ENCODE measurements around the gene WNK2. TPM values are rescaled to one million over a fixed set of nuclear protein-coding genes. Genes with fewer than 3 reads are reported as not detected.

The WNK2 gene
- total RNA-seq, 1 experiment from 2014 or later, result 69.4 TPM

DNA sequence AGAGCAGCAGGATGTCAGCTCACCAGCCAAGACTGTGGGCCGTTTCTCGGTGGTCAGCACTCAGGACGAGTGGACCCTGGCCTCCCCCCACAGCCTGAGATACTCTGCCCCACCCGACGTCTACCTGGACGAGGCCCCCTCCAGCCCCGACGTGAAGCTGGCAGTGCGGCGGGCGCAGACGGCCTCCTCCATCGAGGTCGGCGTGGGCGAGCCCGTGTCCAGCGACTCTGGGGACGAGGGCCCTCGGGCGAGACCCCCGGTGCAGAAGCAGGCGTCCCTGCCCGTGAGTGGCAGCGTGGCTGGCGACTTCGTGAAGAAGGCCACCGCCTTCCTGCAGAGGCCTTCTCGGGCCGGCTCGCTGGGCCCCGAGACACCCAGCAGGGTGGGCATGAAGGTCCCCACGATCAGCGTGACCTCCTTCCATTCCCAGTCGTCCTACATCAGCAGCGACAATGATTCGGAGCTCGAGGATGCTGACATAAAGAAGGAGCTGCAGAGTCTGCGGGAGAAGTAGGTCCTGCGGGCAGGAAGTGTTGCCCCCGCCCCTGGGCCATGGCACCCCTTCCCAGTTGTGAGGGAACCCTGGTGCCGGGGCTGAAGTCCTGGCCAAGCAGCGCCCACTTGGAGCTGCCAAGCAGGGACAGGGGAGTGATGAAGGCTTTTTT, 108.9 kb downstream of the WNK2 start:
- Histone ChIP-seq H3K27ac (ENCODE audit: insufficient read length, low read depth, low read length) (no peak overlapping the region), H3K9ac (ENCODE audit: extremely low read depth, insufficient read length, low read length) (no peak overlapping the region), H2BK20ac (ENCODE audit: low read depth, low read length, poor library complexity, severe bottlenecking) (no peak overlapping the region), H2BK15ac (ENCODE audit: low read depth, low read length) (no peak overlapping the region), H3K27me3 (ENCODE audit: insufficient read depth, low read length) (no peaks in the 10 kb centered on the region), H3K23ac (ENCODE audit: insufficient read length, low read depth, low read length) (no peak overlapping the region), H3K14ac (ENCODE audit: insufficient read depth, low read length) (no peak overlapping the region), H3T11ph (ENCODE audit: low read length) (no peak overlapping the region), H4K8ac (replicated peaks; ENCODE audit: insufficient read length, low read depth, low read length) (no peak overlapping the region), H2BK12ac (ENCODE audit: insufficient read length, low read depth, low read length) (no peak overlapping the region), H2AK5ac (ENCODE audit: insufficient read length, low read length) (no peak overlapping the region), H4K20me1 (ENCODE audit: control insufficient read depth, insufficient read depth, insufficient read length) (peaks cover 2% of the 10 kb centered on the region), H3K56ac (ENCODE audit: insufficient read length, low read depth, low read length) (no peak overlapping the region), H3K79me2 (ENCODE audit: insufficient read depth, low read length) (no peaks in the 10 kb centered on the region), H3K23me2 (ENCODE audit: insufficient read length, low read depth, low read length, poor library complexity, severe bottlenecking) (no peaks in the 10 kb centered on the region), H3K79me1 (ENCODE audit: insufficient read depth, low read depth, low read length, poor library complexity, severe bottlenecking) (no peaks in the 10 kb centered on the region), H3K18ac (ENCODE audit: insufficient read length, low read depth, low read length) (no peak overlapping the region), H3K4ac (ENCODE audit: low read depth, low read length) (no peak overlapping the region), H2BK5ac (ENCODE audit: insufficient read length, low read length) (no peak overlapping the region), H3K4me1 (ENCODE audit: insufficient read depth, low read length) (no peaks in the 10 kb centered on the region), H2BK120ac (ENCODE audit: low read depth, low read length, poor library complexity, severe bottlenecking) (no peak overlapping the region), H2AFZ (ENCODE audit: low read length) (no peak overlapping the region), H3K9me3 (ENCODE audit: control insufficient read depth, low read depth, low read length) (no peaks in the 10 kb centered on the region), H4K5ac (ENCODE audit: insufficient read length, low read depth, low read length) (no peak overlapping the region), H3K4me2 (ENCODE audit: insufficient read depth, insufficient read length, low read length) (no peak overlapping the region), H4K91ac (ENCODE audit: insufficient read length, low read depth, low read length) (no peak overlapping the region)
- no peak overlapping the region for H3K27ac Mint-ChIP-seq
- no peaks in the 10 kb centered on the region for H3K9me3 Mint-ChIP-seq
- TF ChIP-seq, protein P1, sequence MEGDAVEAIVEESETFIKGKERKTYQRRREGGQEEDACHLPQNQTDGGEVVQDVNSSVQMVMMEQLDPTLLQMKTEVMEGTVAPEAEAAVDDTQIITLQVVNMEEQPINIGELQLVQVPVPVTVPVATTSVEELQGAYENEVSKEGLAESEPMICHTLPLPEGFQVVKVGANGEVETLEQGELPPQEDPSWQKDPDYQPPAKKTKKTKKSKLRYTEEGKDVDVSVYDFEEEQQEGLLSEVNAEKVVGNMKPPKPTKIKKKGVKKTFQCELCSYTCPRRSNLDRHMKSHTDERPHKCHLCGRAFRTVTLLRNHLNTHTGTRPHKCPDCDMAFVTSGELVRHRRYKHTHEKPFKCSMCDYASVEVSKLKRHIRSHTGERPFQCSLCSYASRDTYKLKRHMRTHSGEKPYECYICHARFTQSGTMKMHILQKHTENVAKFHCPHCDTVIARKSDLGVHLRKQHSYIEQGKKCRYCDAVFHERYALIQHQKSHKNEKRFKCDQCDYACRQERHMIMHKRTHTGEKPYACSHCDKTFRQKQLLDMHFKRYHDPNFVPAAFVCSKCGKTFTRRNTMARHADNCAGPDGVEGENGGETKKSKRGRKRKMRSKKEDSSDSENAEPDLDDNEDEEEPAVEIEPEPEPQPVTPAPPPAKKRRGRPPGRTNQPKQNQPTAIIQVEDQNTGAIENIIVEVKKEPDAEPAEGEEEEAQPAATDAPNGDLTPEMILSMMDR (conservative IDR thresholded peaks at IDR 0.05), result no peak
- no peak for DNase-seq
- no CpG with 5 or more reads among the region's 43 CpGs for WGBS (ENCODE audit: extremely low coverage, insufficient read length, low lambda C conversion rate)
- H3K4me1 Mint-ChIP-seq, result peaks cover 4 to 9% of the 10 kb centered on the region in 2 experiments; a peak in 3 of 4 replicates
- peaks cover 0 to 8% (median 5%) of the 10 kb centered on the region in 3 experiments; a peak in 5 of 7 replicates for H3K36me3 Mint-ChIP-seq (ENCODE audit: insufficient read depth in 1 of 3, low read depth in 3 of 3)
- no peaks in the 10 kb centered on the region for H3K27me3 Mint-ChIP-seq (ENCODE audit: low read depth)
- no peak overlapping the region for H3K4me3 Mint-ChIP-seq

All from H9 (cell line).